AG09309 (cell line): ENCODE measurements around the gene DAND5.
A peak's percentile ranks its signal among the peaks of the same experiment; 100 is the strongest.

Source experiments
- DNase-seq: peaks from one replicate; pipeline ENCODE4 v3.0.0-alpha.2; 2010; ENCODE audit warnings: low read depth
- H3K4me3 ChIP-seq: 2 replicates; pipeline ENCODE4 v1.5.1; 2011; ENCODE audit warnings: mild to moderate bottlenecking, low read depth, low read length, moderate library complexity; ENCODE audit not compliant: control insufficient read depth
- CTCF ChIP-seq: IDR thresholded peaks from 2 replicates; pipeline ENCODE4 v1.5.1; 2011; ENCODE audit warnings: mild to moderate bottlenecking, low read depth, low read length, inconsistent platforms; ENCODE audit not compliant: insufficient read depth, control insufficient read depth; ENCODE audit errors: missing control alignments

DAND5 gene

DNA sequence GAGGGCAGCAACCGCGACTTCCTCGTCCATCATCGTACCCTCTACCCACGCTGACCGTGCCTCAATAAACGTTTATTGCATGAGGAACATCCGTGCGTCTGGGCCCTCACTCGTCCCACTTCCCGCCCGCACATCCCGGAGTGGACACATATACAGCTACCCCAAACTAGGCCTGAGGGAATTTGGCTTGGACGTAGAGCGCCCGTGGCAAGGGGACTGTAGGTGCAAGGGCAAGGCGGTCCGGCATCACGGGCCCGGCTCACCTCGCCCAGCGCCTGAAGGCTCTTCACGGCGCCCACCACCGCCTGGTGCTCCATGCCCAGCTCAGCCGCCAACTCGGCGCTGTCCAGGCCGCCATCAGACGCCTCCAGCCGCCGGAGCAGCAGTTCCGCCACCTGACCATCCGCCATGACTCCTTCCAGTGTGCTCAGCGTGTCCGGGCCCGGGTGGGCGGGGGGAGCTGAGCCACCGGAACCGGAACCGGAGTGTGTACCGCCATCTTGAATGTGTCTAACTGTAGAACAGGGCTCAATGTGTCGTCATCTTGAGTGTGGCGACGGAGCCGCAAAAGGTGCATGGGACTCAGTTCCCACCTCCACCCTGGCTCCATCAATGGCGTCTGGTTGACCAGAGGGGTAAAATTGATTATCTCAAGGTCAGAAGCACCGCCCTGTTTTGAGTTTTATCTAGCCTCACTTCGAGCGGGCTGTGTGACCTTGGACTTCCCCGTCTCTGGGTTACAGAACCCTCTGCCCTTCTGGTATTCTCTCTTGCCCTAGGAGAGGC, 35.9 kb upstream of the DAND5 start, which contains the start of gene FARSA:
TSS of gene FARSA (minus strand) at position 425 of the 786 bp plus-strand sequence. CDS start at position 410, 15 bp downstream.
- H3K4me3 ChIP-seq = peak within 1 kb of the TSS; percentile 89
- no peak for TF ChIP-seq CTCF
- DNase-seq = no peak

- no peak overlapping the region for H3K4me3 ChIP-seq
- TF ChIP-seq CTCF = no peak
- DNase-seq = no peak
Measured at GRCh38 chr19:12935071-12935470, 34.3 kb upstream of the DAND5 start.

GRCh38 chr19:12936582-12936981, 32.8 kb upstream of the DAND5 start:
- H3K4me3 ChIP-seq = no peak overlapping the region
- no peak for TF ChIP-seq CTCF
- DNase-seq = no peak

- TF ChIP-seq CTCF = no peak
- peak overlapping the region; percentile 67 for H3K4me3 ChIP-seq
- DNase-seq = no peak
Measured at GRCh38 chr19:12937093-12937926, 32.1 kb upstream of the DAND5 start.

GRCh38 chr19:12937927-12938778, 31.2 kb upstream of the DAND5 start, which contains the start of gene CALR:
Gene CALR (plus strand): TSS chr19:12938609. CDS start chr19:12938680, 71 bp downstream.
- peak; percentile 98 for DNase-seq
- no peak for TF ChIP-seq CTCF
- peak within 1 kb of the TSS; percentile 92 for H3K4me3 ChIP-seq

GRCh38 chr19:12938779-12939601, 30.4 kb upstream of the DAND5 start:
- no peak for DNase-seq
- TF ChIP-seq CTCF = peak; percentile 15
- H3K4me3 ChIP-seq = peak overlapping the region; percentile 92
